A549 (cell line): ENCODE measurements around the gene MAP3K20. TPM values are rescaled to one million over a fixed set of nuclear protein-coding genes. Genes with fewer than 3 reads are reported as not detected.

Source experiments
- ATAC-seq, 2 experiments: fragments of 200-7000 bp in 1 of 2; fragments of >200 bp in 1 of 2; cut with Nextera tagmentation in 1 of 2; cut with Tn5 transposase in 1 of 2; 3 replicates each; pipeline versions ENCODE4 v1.8.0 to v1.9.1; 2018 to 2020; ENCODE audit warnings: mild to moderate bottlenecking in 1 of 2, moderate library complexity in 1 of 2
- CTCF ChIA-PET: fragments of 300-600 bp; sonication (Branson Sonifier 250); formaldehyde crosslinking; extraction: SDS; loops from one replicate; lab custom pipeline; 2021; ENCODE audit warnings: antibody characterized with exemption, inconsistent platforms; lab: Yijun Ruan, JAX
- POLR2A ChIA-PET: fragments of 350-600 bp; formaldehyde crosslinking; extraction: SDS; loops from one replicate; lab custom pipeline; 2021; ENCODE audit warnings: antibody characterized with exemption, inconsistent platforms; lab: Yijun Ruan, JAX
- DNase-seq, 2 experiments: peaks; one replicate each; pipeline versions ENCODE4 v3.0.0 to v3.0.0-alpha.2; 2011 to 2016; ENCODE audit warnings: low read depth in 1 of 2, low spot score in 1 of 2
- FAIRE-seq: peaks from 2 replicates; lab custom pipeline; 2011; peaks lifted over from hg19 to GRCh38; lab: Jason Lieb, UNC
- H3K27ac ChIP-seq, 2 experiments: fragments of >200 bp; sonication (Bioruptor Twin); formaldehyde crosslinking; 3 replicates each; pipeline ENCODE4 v1.5.1; 2016 to 2017
- H3K4me1 ChIP-seq: fragments of >200 bp; sonication (Bioruptor Twin); formaldehyde crosslinking; 3 replicates; pipeline ENCODE4 v1.6.1; 2016
- H3K4me2 ChIP-seq: fragments of >200 bp; sonication (Bioruptor Twin); formaldehyde crosslinking; 3 replicates; pipeline ENCODE4 v1.6.1; 2016
- H3K4me3 ChIP-seq: fragments of >200 bp; sonication (Bioruptor Twin); formaldehyde crosslinking; 3 replicates; pipeline ENCODE4 v1.5.1; 2016
- H3K9me3 ChIP-seq: fragments of >200 bp; sonication (Bioruptor Twin); formaldehyde crosslinking; 3 replicates; pipeline ENCODE4 v1.6.1; 2016
- CEBPB ChIP-seq, 2 experiments: fragments of >200 bp in 1 of 2; sonication (Bioruptor Twin) in 1 of 2; formaldehyde crosslinking in 1 of 2; IDR thresholded peaks; 2 replicates each; pipeline ENCODE4 v1.6.1; 2012 to 2016
- EP300 ChIP-seq, 2 experiments: fragments of >200 bp; sonication (Bioruptor Twin); formaldehyde crosslinking; IDR thresholded peaks; 2 replicates in 1 of 2; 3 replicates in 1 of 2; pipeline ENCODE4 v1.6.1; 2016 to 2017
- FOSB ChIP-seq: fragments of 250-450 bp; sonication (Bioruptor Pico); IDR thresholded peaks from 2 replicates; pipeline ENCODE4 v1.5.0; 2020; ENCODE audit warnings: mild to moderate bottlenecking, moderate library complexity
- GATA3 ChIP-seq: IDR thresholded peaks from 2 replicates; pipeline ENCODE4 v1.6.1; 2012; ENCODE audit warnings: borderline replicate concordance
- HDAC2 ChIP-seq: fragments of 200-600 bp; sonication (generic); IDR thresholded peaks from 2 replicates; pipeline ENCODE4 v1.6.1; 2016
- HOXA7 ChIP-seq: fragments of 250-450 bp; sonication (Bioruptor Pico); IDR thresholded peaks from 2 replicates; pipeline ENCODE4 v1.5.0; 2020; ENCODE audit warnings: mild to moderate bottlenecking, moderate library complexity
- HOXB13 ChIP-seq: fragments of 250-450 bp; sonication (Bioruptor Pico); IDR thresholded peaks from 2 replicates; pipeline ENCODE4 v1.5.0; 2020; ENCODE audit warnings: low read depth, mild to moderate bottlenecking, moderate library complexity
- JUNB ChIP-seq: fragments of >200 bp; sonication (Bioruptor Twin); formaldehyde crosslinking; IDR thresholded peaks from 2 replicates; pipeline ENCODE4 v1.6.1; 2016
- MAFK ChIP-seq: fragments of 450-650 bp; IDR thresholded peaks from 2 replicates; pipeline ENCODE4 v1.6.1; 2014; ENCODE audit not compliant: partially characterized antibody
- MYC ChIP-seq: IDR thresholded peaks from 2 replicates; pipeline ENCODE4 v1.6.1; 2012; ENCODE audit warnings: mild to moderate bottlenecking, inconsistent platforms, low read length, improper control_type of control experiment, borderline replicate concordance
- NPAS2 ChIP-seq: fragments of 250-450 bp; sonication (Bioruptor Pico); IDR thresholded peaks from 2 replicates; pipeline ENCODE4 v1.8.0; 2022; ENCODE audit warnings: mild to moderate bottlenecking, moderate library complexity, borderline replicate concordance
- NR3C1 ChIP-seq: fragments of >200 bp; sonication (Bioruptor Twin); formaldehyde crosslinking; IDR thresholded peaks from 3 replicates; pipeline ENCODE4 v1.6.1; 2017
- PHF8 ChIP-seq: fragments of 200-600 bp; sonication (generic); IDR thresholded peaks from 2 replicates; pipeline ENCODE4 v1.6.1; 2016; ENCODE audit warnings: low read depth, mild to moderate bottlenecking, antibody characterized with exemption, moderate library complexity, borderline replicate concordance
- POLR2A ChIP-seq: IDR thresholded peaks from 2 replicates; pipeline ENCODE4 v1.6.1; 2012; ENCODE audit warnings: mild to moderate bottlenecking, low read length
- POLR2AphosphoS2 ChIP-seq: conservative IDR thresholded peaks from 2 replicates; pipeline ENCODE4 v1.6.1; 2012; ENCODE audit warnings: low read length, improper control_type of control experiment, inconsistent platforms
- RCOR1 ChIP-seq: fragments of 150-350 bp; IDR thresholded peaks from 2 replicates; pipeline ENCODE4 v1.6.1; 2014; ENCODE audit warnings: antibody characterized with exemption, low read length, low read depth
- RFX5 ChIP-seq: fragments of 450-650 bp; IDR thresholded peaks from 2 replicates; pipeline ENCODE4 v1.7.1; 2014; ENCODE audit warnings: antibody characterized with exemption, mild to moderate bottlenecking, moderate library complexity
- RNF2 ChIP-seq: fragments of 200-600 bp; sonication (generic); IDR thresholded peaks from 2 replicates; pipeline ENCODE4 v1.6.1; 2016; ENCODE audit warnings: low read depth, mild to moderate bottlenecking, antibody characterized with exemption, moderate library complexity, borderline replicate concordance
- SMC3 ChIP-seq: fragments of >200 bp; sonication (Bioruptor Twin); formaldehyde crosslinking; IDR thresholded peaks from 3 replicates; pipeline ENCODE4 v1.6.1; 2018; ENCODE audit warnings: inconsistent platforms
- SREBF2 ChIP-seq: fragments of 450-650 bp; IDR thresholded peaks from 2 replicates; pipeline ENCODE4 v1.6.1; 2014; ENCODE audit warnings: mild to moderate bottlenecking, moderate library complexity
- TP53 ChIP-seq: fragments of 250-450 bp; sonication (Bioruptor Pico); IDR thresholded peaks from 2 replicates; pipeline ENCODE4 v1.5.0; 2021; ENCODE audit warnings: mild to moderate bottlenecking, moderate library complexity
- ZSCAN20 ChIP-seq: fragments of 250-450 bp; sonication (Bioruptor Pico); IDR thresholded peaks from 2 replicates; pipeline ENCODE4 v1.8.0; 2022; ENCODE audit warnings: mild to moderate bottlenecking, moderate library complexity
- whole genome bisulfite sequencing: methylation state at CpG from one replicate; pipeline ENCODE4 v1.1.6; 2017; ENCODE audit errors: missing lambda C conversion rate; 5-methylcytosine and 5-hydroxymethylcytosine counted together
- polyA plus RNA-seq, 4 experiments: library from polyadenylated mRNA; depleted of rRNA in 3 of 4; stranded (reverse); fragments of >200 nt; fragmentation: RNase III in 1 of 4; extraction: RNeasy Plus Mini Kit Qiagen cat#74134 plus additional on column Dnase treatment in 1 of 4; gene quantifications; 2 replicates in 3 of 4; 3 replicates in 1 of 4; pipeline ENCODE4 v1.2.3, GENCODE V29; 2011 to 2017
- TF ChIP-seq, protein P1 (sequence below): fragments of >200 bp; sonication (Bioruptor Twin); formaldehyde crosslinking; IDR thresholded peaks from 2 replicates; pipeline ENCODE4 v1.6.1; 2016
- TF ChIP-seq, protein P2 (sequence below): fragments of >200 bp; sonication (Bioruptor Twin); formaldehyde crosslinking; IDR thresholded peaks from 3 replicates; pipeline ENCODE4 v1.5.1; 2016
- TF ChIP-seq, protein P3 (sequence below): fragments of 250-450 bp; sonication (Bioruptor Pico); IDR thresholded peaks from 2 replicates; pipeline ENCODE4 v1.5.0; 2021; ENCODE audit warnings: mild to moderate bottlenecking, moderate library complexity, borderline replicate concordance
- TF ChIP-seq, protein P4 (sequence below): fragments of 250-450 bp; sonication (Bioruptor Pico); IDR thresholded peaks from 2 replicates; pipeline ENCODE4 v1.5.0; 2020; ENCODE audit warnings: low read depth, mild to moderate bottlenecking, moderate library complexity
- TF ChIP-seq, protein P5 (sequence below): IDR thresholded peaks from 2 replicates; pipeline ENCODE4 v1.6.1; 2012

Gene MAP3K20
- polyA plus RNA-seq, 2 of the 4 experiments (the other 2 are of a cell fraction): 34.7 to 80.7 TPM

DNA sequence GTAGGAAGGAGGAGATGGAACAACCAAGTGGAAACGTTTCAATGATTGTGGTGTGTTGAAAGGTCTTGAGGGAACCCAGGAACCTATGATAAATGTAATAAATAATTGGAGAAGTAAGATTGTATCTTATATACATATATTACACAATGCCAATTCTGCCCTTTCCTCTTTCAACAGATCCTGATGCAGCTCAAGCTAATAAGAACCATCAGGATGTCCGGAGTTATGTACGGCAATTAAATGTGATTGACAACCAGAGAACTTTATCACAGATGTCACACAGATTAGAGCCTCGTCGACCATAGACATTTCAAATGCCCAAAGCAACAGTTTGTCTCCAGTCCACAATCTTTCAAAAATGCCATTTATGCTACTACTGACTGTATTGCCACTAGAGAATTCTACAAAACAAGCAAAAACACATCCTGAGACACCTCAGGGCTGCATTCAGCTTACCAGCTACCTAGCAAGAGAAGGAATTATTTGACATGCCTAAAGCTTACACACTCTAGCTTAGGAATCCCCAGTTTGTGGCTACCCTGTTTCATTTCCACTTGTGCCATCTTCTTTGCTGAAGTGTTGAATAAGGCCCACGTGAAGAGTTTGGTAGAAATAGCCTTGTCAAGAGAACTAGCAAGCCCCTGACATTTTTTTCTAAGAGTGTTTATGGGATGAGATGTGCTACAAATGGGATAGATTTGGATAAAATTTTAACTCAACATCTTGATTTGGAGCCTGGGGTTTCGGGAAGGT is 24.0 kb upstream of the MAP3K20 start:
- DNase-seq (no peak), FAIRE-seq (no peak), ATAC-seq (no peak)
- Histone ChIP-seq H3K4me2 (no peak overlapping the region), H3K9me3 (0 out of 3 replicates have a peak, but pooled peaks cover 4% of the 10 kb centered on the region), H3K4me3 (no peak overlapping the region), H3K4me1 (peaks cover 43% of the 10 kb centered on the region)
- 93% methylated on average over 7 of the region's 7 CpGs for WGBS
- CTCF ChIA-PET: interaction anchor here (1.3 kb wide), 1 partner anchor 157 kb away, joined by 3 read pairs; no protein-coding TSS in a partner anchor
- POLR2A ChIA-PET: no interaction called here
- TF ChIP-seq EP300 (IDR thresholded peaks at IDR 0.05): no peak
- no peak for TF ChIP-seq HOXB13 (CRISPR knock-in tag)
- no peak for TF ChIP-seq FOSB
- no peak for TF ChIP-seq HDAC2
- TF ChIP-seq, protein P1, sequence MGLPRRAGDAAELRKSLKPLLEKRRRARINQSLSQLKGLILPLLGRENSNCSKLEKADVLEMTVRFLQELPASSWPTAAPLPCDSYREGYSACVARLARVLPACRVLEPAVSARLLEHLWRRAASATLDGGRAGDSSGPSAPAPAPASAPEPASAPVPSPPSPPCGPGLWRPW: no peak
- TF ChIP-seq, protein P2, sequence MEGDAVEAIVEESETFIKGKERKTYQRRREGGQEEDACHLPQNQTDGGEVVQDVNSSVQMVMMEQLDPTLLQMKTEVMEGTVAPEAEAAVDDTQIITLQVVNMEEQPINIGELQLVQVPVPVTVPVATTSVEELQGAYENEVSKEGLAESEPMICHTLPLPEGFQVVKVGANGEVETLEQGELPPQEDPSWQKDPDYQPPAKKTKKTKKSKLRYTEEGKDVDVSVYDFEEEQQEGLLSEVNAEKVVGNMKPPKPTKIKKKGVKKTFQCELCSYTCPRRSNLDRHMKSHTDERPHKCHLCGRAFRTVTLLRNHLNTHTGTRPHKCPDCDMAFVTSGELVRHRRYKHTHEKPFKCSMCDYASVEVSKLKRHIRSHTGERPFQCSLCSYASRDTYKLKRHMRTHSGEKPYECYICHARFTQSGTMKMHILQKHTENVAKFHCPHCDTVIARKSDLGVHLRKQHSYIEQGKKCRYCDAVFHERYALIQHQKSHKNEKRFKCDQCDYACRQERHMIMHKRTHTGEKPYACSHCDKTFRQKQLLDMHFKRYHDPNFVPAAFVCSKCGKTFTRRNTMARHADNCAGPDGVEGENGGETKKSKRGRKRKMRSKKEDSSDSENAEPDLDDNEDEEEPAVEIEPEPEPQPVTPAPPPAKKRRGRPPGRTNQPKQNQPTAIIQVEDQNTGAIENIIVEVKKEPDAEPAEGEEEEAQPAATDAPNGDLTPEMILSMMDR: no peak
- TF ChIP-seq SREBF2: no peak
- TF ChIP-seq, protein P3, sequence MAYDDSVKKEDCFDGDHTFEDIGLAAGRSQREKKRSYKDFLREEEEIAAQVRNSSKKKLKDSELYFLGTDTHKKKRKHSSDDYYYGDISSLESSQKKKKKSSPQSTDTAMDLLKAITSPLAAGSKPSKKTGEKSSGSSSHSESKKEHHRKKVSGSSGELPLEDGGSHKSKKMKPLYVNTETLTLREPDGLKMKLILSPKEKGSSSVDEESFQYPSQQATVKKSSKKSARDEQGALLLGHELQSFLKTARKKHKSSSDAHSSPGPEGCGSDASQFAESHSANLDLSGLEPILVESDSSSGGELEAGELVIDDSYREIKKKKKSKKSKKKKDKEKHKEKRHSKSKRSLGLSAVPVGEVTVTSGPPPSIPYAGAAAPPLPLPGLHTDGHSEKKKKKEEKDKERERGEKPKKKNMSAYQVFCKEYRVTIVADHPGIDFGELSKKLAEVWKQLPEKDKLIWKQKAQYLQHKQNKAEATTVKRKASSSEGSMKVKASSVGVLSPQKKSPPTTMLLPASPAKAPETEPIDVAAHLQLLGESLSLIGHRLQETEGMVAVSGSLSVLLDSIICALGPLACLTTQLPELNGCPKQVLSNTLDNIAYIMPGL (CRISPR knock-in tag): no peak
- TF ChIP-seq, all 56 proteins: peak for 0
- peak overlapping the region; percentile 83 to 90; a peak in 5 of 6 replicates for H3K27ac ChIP-seq

DNA sequence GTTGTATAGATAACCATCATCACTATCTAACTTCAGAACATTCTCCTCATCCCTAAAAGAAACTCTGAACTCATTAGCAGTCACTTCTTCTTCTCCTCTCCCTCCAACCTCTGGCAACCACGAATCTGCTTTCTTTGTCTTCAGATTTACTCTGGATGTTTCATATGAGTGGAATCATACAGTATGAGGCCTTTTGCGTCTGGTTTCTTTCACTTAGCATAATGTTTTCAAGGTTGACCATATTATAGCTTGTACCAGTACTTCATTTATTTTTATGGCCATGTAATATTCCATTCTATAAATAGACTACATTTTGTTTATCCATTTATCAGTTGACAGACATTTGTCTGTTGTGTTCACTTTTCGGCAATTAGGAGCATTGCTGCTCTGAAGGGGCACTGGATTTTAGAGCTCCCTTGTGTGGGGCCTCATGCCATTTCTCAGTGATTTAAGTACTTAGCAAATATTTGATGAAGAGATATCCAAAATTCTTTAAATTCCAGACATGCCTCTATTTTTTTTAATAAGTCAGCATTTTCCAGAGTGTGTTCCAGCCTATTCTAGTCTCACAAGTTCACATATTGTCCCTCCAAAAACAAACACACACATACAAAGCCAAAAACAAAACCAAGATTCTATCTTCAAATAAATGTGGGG is 22.5 kb upstream of the MAP3K20 start:
- peaks cover 33% of the 10 kb centered on the region for H3K4me1 ChIP-seq

DNA sequence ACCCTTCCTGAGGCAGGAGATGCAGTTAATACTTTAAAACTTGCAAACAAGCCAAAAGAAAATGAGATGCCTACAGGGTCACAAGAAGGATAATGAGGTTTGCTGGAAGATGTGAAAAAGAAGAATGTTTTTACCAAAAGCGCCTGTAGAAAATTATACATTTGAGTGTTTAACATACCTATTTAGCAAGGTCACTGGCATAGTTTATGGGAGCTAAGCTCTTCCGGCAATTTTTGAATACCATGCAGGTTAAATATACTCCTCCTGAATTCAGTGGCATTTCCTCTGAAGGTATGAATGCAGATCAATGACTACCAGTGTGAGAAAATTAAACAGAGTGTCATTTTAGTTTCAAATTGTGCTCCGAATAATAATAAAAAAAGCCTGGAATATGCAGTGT is 21.2 kb upstream of the MAP3K20 start:
- DNase-seq (no peak), FAIRE-seq (no peak), ATAC-seq (no peak)
- ChIA-PET CTCF (interaction anchor here (1.0 to 3.3 kb wide), 4 partner anchors 10 to 156 kb away, joined by 3 to 11 read pairs (median 4); no protein-coding TSS in a partner anchor), POLR2A (no interaction called here)
- no peak overlapping the region for H3K4me3 ChIP-seq
- H3K4me2 ChIP-seq: 0 out of 3 replicates have a peak overlapping the region, but pooled peaks have one; percentile 1
- WGBS: 82% methylated on average over 3 of the region's 3 CpGs
- peaks cover 4% of the 10 kb centered on the region; the same call in 1 of the 3 replicates for H3K9me3 ChIP-seq
- peaks cover 28% of the 10 kb centered on the region for H3K4me1 ChIP-seq
- H3K27ac ChIP-seq: peak overlapping the region; percentile 2 to 27; a peak in 2 of 6 replicates
- TF ChIP-seq CEBPB (IDR thresholded peaks at IDR 0.05) (no peak), GATA3 (no peak), ZSCAN20 (CRISPR knock-in tag) (no peak), HOXA7 (CRISPR knock-in tag) (no peak), RNF2 (no peak), SMC3 (no peak), PHF8 (no peak), HDAC2 (no peak), MYC (no peak), TP53 (no peak), RFX5 (no peak), POLR2A (no peak), NR3C1 (no peak), POLR2AphosphoS2 (no peak), NPAS2 (CRISPR knock-in tag) (no peak), JUNB (no peak), RCOR1 (no peak)
- TF ChIP-seq, protein P4, sequence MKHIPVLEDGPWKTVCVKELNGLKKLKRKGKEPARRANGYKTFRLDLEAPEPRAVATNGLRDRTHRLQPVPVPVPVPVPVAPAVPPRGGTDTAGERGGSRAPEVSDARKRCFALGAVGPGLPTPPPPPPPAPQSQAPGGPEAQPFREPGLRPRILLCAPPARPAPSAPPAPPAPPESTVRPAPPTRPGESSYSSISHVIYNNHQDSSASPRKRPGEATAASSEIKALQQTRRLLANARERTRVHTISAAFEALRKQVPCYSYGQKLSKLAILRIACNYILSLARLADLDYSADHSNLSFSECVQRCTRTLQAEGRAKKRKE (CRISPR knock-in tag): no peak
- TF ChIP-seq, protein P5, sequence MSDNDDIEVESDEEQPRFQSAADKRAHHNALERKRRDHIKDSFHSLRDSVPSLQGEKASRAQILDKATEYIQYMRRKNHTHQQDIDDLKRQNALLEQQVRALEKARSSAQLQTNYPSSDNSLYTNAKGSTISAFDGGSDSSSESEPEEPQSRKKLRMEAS: no peak

More for the DNA sequence above, 22.5 kb upstream of the MAP3K20 start:
- POLR2A ChIA-PET: interaction anchor here (0.5 kb wide), 1 partner anchor 147 kb away, joined by 3 read pairs; no protein-coding TSS in a partner anchor
- Histone ChIP-seq H3K4me2 (peak overlapping the region; percentile 10; the same call in 1 of the 3 replicates), H3K27ac (peak overlapping the region; percentile 40 to 64; a peak in 5 of 6 replicates)
- DNase-seq: no peak
- CTCF ChIA-PET: interaction anchor here (1.1 to 3.3 kb wide), 2 partner anchors 9 to 157 kb away, joined by 3 to 11 read pairs; no protein-coding TSS in a partner anchor
- TF ChIP-seq EP300 (IDR thresholded peaks at IDR 0.05) (no peak), RNF2 (no peak), MAFK (peak; percentile 89)
- TF ChIP-seq, all 56 proteins: peak for 1
- Histone ChIP-seq H3K9me3 (0 out of 3 replicates have a peak, but pooled peaks cover 4% of the 10 kb centered on the region), H3K4me3 (no peak overlapping the region)
- ATAC-seq: no peak
- WGBS: 67% methylated on average over 3 of the region's 3 CpGs
- FAIRE-seq: no peak
